HG03064 (cell line): ENCODE data around the gene PAFAH1B2.

Source experiments
- ATAC-seq: cut with Tn5 transposase; IDR thresholded peaks from one replicate; pipeline ENCODE4 v1.9.1; 2021; ENCODE audit warnings: low read depth; ENCODE audit not compliant: unreplicated experiment

PAFAH1B2 gene

DNA sequence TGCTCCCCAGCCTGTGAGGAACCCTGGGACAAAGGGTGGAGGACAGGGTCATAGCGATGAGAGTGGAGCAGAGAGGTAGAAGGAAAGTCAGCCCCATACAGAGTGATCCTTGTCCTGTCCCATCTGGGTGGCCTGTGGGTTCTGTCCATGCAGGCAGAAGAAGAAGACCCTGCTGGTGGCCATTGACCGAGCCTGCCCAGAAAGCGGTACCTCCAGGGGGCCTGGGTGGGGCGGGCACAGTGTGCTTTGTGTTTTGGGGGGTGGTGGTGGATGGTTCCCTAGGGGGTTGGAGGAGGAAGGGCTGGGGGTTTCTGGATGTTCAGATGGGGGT, 42.3 kb downstream of the PAFAH1B2 start:
- ATAC-seq, result no peak

- ATAC-seq, result no peak
Measured at GRCh38 chr11:117187007-117187406, 42.9 kb downstream of the PAFAH1B2 start.

- ATAC-seq, result no peak
Measured at GRCh38 chr11:117187428-117187798, 43.3 kb downstream of the PAFAH1B2 start.

DNA sequence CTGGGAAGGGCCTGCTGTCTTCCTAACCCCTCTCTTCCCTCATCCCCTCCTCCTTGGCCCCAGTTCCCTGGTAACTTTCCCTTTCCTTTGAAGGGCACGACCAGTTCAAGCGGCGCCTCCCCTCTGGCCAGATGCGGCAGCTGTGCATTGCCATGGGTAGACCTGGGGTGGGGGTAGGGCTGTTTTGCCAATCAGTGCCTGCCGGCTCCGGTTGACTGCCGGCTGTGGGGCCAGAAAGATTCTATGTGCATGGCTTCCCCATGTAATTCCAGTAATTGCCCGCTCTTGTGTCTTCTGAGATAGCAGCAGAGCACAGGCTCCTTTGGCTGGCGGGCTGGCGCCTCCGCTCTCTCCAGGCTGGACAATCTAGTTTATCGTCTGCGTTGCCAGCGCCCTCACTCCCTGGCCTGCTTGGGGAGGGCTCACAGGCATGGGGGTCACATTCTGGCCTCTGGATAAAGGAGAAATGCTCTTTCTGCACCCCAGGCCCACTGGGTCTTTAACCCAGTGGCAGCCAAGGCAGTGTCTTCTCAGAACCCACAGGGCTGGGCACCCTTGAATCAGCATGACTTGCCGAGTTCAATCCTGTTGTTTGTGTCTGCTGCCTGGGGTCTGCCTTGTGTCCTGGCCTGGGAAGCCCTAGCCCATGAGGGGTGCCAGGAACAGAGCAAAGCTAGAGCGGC, 43.9 kb downstream of the PAFAH1B2 start:
- ATAC-seq, result no peak

DNA sequence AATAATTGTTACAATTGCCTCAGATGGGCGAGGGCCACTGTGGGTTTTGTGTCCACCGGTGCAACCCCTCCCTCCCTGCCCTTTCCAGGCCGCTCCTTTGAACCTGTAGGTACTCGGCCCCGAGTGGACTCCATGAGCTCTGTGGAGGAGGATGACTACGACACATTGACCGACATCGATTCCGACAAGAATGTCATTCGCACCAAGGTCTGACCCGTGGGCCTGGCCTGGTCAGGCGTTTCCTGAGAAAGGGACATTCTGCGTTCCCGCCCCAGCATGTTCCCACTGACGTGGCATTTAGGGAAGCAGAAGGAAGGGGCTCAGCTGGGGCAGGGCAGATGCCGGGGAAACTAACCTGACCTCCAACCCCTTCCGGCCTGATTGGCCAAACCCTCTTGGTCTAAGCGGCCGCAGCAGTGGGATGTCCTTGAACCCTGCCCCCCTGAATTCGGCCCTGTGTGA, 44.6 kb downstream of the PAFAH1B2 start:
- ATAC-seq, result no peak

DNA sequence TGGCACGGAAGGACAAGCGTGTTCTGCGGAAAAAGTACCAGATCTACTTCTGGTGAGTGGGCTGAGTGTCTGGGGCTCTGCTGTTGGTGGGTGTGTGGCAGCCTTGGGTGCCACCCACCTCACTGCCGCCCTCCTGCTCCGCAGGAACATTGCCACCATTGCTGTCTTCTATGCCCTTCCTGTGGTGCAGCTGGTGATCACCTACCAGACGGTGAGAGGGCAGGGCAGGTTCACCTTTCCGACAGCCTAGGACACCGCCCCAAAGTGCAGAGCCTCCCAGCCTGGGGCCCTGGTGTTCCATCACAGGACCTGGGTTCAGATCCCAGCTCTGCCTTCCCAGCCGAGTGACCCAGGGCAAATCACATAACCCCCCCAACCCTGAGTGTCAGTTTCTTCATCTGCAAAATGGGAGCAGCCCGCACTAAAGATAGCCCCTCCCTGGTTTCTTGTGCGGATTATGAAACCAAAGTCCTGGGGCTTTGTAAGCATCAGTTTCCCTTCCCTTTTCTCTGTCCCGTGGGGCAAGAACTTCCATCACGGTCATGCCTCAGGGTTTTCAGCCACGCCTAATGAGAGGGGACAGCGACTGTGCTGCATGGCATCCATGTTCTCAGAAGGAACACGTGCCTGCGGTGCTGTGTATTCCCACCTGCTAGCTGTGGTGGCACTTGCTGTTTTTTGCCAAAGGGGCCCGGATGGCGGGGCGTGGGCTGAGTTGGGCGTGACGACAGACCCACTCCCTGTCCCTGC, 45.3 kb downstream of the PAFAH1B2 start:
- no peak for ATAC-seq

DNA sequence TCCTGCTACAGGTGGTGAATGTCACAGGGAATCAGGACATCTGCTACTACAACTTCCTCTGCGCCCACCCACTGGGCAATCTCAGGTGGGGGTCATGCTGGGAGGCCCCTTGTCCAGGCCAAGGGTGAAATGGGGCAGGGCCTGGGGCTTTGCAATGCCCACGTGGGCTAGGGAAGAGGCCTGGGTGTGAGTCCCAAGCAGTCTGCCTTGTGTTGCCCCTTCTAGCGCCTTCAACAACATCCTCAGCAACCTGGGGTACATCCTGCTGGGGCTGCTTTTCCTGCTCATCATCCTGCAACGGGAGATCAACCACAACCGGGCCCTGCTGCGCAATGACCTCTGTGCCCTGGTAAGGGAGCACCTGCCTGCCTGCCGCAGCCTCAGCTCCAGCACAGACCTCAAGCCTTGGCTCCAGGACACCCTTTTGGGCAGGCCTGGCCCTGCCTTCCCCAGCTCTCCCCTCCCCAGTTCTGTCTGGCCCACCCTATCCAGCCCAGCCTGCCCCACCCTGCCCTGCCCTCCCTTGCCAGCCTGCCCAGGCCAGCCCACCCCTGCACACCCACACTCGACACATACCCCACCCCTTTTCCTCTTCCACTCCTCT, 46.0 kb downstream of the PAFAH1B2 start:
- ATAC-seq, result no peak

DNA sequence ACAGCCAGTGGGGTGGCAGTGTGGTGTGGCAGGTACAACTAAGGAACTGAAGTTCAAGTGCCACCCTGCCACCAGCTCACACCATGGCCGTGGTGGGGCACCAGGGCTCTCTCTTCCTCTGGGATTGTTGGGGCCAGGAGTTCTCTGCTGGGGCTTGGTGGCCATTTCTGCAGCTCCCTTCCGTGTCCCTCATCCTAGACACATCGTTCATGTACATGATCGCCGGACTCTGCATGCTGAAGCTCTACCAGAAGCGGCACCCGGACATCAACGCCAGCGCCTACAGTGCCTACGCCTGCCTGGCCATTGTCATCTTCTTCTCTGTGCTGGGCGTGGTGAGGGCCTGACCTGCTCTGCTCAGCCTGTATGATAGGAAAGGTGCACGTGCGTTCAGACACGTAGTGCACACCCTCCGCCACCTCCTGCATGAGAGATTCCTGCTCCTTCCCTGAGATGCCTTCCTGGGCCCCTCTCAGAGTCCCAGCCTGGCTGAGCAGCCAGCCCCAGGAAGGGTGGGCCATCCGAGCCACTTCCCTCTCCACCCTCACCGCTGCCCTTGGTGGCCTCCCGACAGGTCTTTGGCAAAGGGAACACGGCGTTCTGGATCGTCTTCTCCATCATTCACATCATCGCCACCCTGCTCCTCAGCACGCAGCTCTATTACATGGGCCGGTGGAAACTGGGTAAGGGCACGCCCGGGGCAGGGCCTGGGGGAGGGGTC, 47.8 kb downstream of the PAFAH1B2 start:
- ATAC-seq, result no peak

DNA sequence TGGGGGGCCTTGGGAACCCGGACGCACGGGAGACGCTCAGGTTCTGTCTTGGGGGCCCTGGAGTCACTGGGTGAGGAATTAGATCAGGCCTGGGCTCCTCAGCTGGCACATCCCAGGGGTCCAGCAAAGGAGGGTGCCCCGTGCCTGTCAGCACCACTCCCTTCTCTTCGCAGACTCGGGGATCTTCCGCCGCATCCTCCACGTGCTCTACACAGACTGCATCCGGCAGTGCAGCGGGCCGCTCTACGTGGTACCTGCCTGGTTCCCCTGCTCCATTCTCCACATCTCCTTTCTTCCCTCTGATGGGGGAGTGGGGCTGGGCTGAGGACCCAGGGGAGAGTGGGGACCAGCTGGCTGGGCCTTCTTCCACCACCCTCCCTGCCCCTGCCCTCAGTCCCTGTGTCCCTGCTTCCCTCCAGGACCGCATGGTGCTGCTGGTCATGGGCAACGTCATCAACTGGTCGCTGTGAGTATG, 48.4 kb downstream of the PAFAH1B2 start:
- no peak for ATAC-seq

- ATAC-seq, result no peak
Measured at GRCh38 chr11:117193130-117194020, 49.3 kb downstream of the PAFAH1B2 start.

- no peak for ATAC-seq
Measured at GRCh38 chr11:117194267-117194666, 50.2 kb downstream of the PAFAH1B2 start.

DNA sequence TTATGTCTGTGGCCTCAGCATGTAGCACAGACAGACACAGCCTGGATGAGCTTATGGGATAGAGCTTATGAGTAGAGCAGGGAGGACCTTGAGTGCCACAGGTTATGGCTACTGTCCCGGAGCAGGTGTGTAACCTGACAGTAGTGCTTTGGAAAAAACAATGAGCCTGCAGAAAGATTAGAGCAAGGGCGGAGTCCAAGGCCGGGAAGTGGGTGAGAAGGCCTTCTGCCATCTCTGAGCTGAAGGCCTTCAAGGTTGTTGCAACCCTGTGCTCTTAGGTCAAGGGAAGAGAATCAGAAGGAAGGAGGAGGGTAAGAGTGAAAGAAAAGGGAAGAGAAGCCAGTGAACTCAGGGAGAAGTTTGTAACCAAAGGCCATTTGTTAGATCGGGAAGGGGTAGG, 51.2 kb downstream of the PAFAH1B2 start:
- no peak for ATAC-seq

- no peak for ATAC-seq
Measured at GRCh38 chr11:117195761-117196160, 51.7 kb downstream of the PAFAH1B2 start.

- no peak for ATAC-seq
Measured at GRCh38 chr11:117197006-117197405, 52.9 kb downstream of the PAFAH1B2 start.

GRCh38 chr11:117197516-117198456, 53.7 kb downstream of the PAFAH1B2 start:
- ATAC-seq, result no peak

DNA sequence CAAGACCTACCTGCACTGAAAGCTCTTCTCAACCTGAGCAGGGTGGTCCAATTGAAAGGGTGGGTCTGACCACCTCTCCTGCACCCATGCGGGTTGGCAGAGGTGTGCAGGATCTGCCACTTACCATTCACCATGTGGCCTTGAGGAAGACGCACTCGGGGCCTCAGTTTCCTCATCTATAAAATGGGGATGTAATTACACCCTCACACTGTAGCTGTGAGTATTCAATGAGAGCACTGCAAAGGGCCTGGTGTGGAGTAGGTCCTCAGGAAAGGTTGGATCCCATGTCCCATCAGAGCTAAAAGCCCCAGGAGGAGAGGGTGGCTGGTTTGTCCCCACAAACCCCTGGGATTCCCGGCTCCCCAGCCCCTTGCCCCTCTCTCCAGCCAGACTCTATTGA, 54.5 kb downstream of the PAFAH1B2 start:
- ATAC-seq, result no peak

DNA sequence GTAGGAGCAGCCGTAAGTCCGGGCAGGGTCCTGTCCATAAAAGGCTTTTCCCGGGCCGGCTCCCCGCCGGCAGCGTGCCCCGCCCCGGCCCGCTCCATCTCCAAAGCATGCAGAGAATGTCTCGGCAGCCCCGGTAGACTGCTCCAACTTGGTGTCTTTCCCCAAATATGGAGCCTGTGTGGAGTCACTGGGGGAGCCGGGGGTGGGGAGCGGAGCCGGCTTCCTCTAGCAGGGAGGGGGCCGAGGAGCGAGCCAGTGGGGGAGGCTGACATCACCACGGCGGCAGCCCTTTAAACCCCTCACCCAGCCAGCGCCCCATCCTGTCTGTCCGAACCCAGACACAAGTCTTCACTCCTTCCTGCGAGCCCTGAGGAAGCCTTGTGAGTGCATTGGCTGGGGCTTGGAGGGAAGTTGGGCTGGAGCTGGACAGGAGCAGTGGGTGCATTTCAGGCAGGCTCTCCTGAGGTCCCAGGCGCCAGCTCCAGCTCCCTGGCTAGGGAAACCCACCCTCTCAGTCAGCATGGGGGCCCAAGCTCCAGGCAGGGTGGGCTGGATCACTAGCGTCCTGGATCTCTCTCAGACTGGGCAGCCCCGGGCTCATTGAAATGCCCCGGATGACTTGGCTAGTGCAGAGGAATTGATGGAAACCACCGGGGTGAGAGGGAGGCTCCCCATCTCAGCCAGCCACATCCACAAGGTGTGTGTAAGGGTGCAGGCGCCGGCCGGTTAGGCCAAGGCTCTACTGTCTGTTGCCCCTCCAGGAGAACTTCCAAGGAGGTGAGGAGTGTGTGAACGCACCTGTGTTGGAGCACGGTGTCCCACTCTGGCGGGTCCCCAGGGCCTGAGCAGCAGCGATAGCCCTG, 55.2 kb downstream of the PAFAH1B2 start, which contains the start of gene TAGLN:
Gene TAGLN (plus strand): TSS at position 318 of the 863 bp plus-strand sequence. CDS start 3,644 bp downstream, outside the sequence.
- no peak for ATAC-seq
